Natural killer cell treated with Interleukin-12 subunit alpha and Interleukin-12 subunit beta and Interleukin-15 and Interleukin-18, amount 100 ng/mL, for 72 hours (primary cell): ENCODE measurements around the gene OGFOD1. TPM values are rescaled to one million over a fixed set of nuclear protein-coding genes. Genes with fewer than 3 reads are reported as not detected.
A peak's percentile ranks its signal among the peaks of the same experiment; 100 is the strongest.

Experiments
- ATAC-seq, 2 donors: fragments of 150-1000 bp; cut with Tn5 transposase in 1 of 2; sonication (Bioruptor Pico), chemical (Tn5 transposase) in 1 of 2; 2 replicates each; pipeline ENCODE4 v1.10.0; 2021
- DNase-seq: peaks from one replicate; pipeline ENCODE4 v3.0.0; 2022; ENCODE audit warnings: low spot score
- H3K27ac Mint-ChIP-seq, 2 donors: 1 replicate in 1 of 2; 2 replicates in 1 of 2; pipeline ENCODE4 v1.8.0; 2022; ENCODE audit warnings: mixed read lengths in 2 of 2, mild to moderate bottlenecking in 1 of 2, moderate library complexity in 1 of 2
- H3K27me3 Mint-ChIP-seq, 2 donors: 1 replicate in 1 of 2; 2 replicates in 1 of 2; pipeline ENCODE4 v1.8.0; 2022; ENCODE audit warnings: mixed read lengths in 2 of 2
- H3K36me3 Mint-ChIP-seq: one replicate; pipeline ENCODE4 v1.8.0; 2022; ENCODE audit warnings: mixed read lengths
- H3K4me1 Mint-ChIP-seq, 2 donors: 1 replicate in 1 of 2; 2 replicates in 1 of 2; pipeline ENCODE4 v1.8.0; 2022; ENCODE audit warnings: low read depth in 2 of 2, mixed read lengths in 2 of 2, mild to moderate bottlenecking in 1 of 2
- H3K4me3 Mint-ChIP-seq: one replicate; pipeline ENCODE4 v1.8.0; 2022; ENCODE audit warnings: mixed read lengths
- H3K9me3 Mint-ChIP-seq: 2 replicates; pipeline ENCODE4 v1.8.0; 2022; ENCODE audit warnings: mixed read lengths
- total RNA-seq, 2 donors: library from RNA; stranded (reverse); gene quantifications; one replicate each; pipeline ENCODE4 v1.2.3, GENCODE V29; 2022

The OGFOD1 gene
- 10 to 100 TPM; 50.1 to 72.1 TPM for total RNA-seq

- Mint-ChIP-seq H3K9me3 (no peaks in the 10 kb centered on the region), H3K27ac (peak within 1 kb of the TSS; percentile 86 to 96), H3K36me3 (peaks cover 33% of the 10 kb centered on the region)
Measured at GRCh38 chr16:56450986-56451752, at the start of gene OGFOD1, which contains the start of gene NUDT21. Gene OGFOD1 (plus strand): TSS chr16:56451554. CDS start chr16:56451613, 59 bp downstream. Gene NUDT21 (minus strand): TSS chr16:56451332. CDS start chr16:56451202, 130 bp downstream.

GRCh38 chr16:56405977-56406672 is 45.2 kb upstream of the OGFOD1 start:
- Mint-ChIP-seq H3K36me3 (peaks cover 33% of the 10 kb centered on the region), H3K4me1 (peaks cover 4 to 9% of the 10 kb centered on the region in 2 donors), H3K4me3 (no peak overlapping the region), H3K27ac (no peak overlapping the region), H3K27me3 (no peaks in the 10 kb centered on the region), H3K9me3 (no peaks in the 10 kb centered on the region)
- DNase-seq (no peak), ATAC-seq (no peak)

More at GRCh38 chr16:56450986-56451752, at the start of gene OGFOD1, which contains the start of gene NUDT21:
- Mint-ChIP-seq H3K4me1 (peaks cover 34 to 59% of the 10 kb centered on the region in 2 donors), H3K27me3 (no peaks in the 10 kb centered on the region), H3K4me3 (peak within 1 kb of the TSS; percentile 92)
- ATAC-seq (peak; percentile 99 to 100), DNase-seq (peak; percentile 96)

- H3K27ac Mint-ChIP-seq: no peak overlapping the region
- no peaks in the 10 kb centered on the region for H3K9me3 Mint-ChIP-seq
- peaks cover 27% of the 10 kb centered on the region for H3K36me3 Mint-ChIP-seq
- no peak overlapping the region for H3K4me3 Mint-ChIP-seq
- H3K27me3 Mint-ChIP-seq: no peaks in the 10 kb centered on the region
- peaks cover 4 to 9% of the 10 kb centered on the region in 2 donors for H3K4me1 Mint-ChIP-seq
- no peak for ATAC-seq
- DNase-seq: no peak
Measured at GRCh38 chr16:56408379-56409098, 42.8 kb upstream of the OGFOD1 start.

DNA sequence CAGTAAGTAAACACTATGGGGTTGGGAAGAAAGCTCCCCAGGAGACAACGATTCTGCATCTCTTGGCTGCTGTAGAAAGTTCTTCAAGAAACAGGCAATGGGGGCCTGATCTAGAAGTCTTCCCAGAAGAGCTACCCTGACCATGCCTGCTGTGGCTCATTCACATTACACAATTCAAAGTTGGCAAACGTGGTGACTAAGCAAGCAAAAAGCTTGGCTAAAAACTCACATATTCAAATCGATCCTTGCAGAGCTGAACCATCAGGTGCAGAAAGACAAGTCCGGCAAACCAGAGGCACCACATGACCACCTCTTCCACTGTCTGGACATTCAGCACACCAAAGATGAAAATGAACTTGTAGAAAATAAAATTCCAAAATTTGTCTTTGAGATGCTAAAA is 42.2 kb upstream of the OGFOD1 start:
- no peak overlapping the region for H3K4me3 Mint-ChIP-seq
- H3K27me3 Mint-ChIP-seq: no peaks in the 10 kb centered on the region
- H3K9me3 Mint-ChIP-seq: no peaks in the 10 kb centered on the region
- peaks cover 4 to 9% of the 10 kb centered on the region in 2 donors for H3K4me1 Mint-ChIP-seq
- DNase-seq (no peak), ATAC-seq (no peak)
- H3K36me3 Mint-ChIP-seq: peaks cover 27% of the 10 kb centered on the region
- H3K27ac Mint-ChIP-seq: no peak overlapping the region

DNA sequence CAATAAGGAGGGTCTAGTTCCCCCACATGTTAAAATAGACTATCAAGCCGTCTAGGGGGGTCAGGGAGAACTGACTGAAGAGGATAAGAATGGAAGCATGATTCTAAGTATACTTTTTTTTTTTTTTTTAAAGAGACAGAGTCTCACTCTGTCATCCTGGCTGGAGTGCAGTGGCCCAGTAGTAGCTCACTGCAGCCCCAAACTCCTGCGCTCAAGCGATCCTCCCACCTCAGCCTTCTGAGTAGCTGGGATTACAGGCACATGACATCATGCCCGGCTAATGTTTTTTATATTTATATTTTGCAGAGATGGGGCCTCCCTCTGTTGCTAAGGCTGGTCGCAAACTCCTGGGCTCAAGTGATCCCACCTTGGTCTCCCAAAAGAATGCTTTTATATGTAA is 40.2 kb upstream of the OGFOD1 start:
- Mint-ChIP-seq H3K4me3 (no peak overlapping the region), H3K9me3 (no peaks in the 10 kb centered on the region), H3K27ac (no peak overlapping the region), H3K27me3 (no peaks in the 10 kb centered on the region), H3K4me1 (peaks cover 4 to 13% of the 10 kb centered on the region in 2 donors), H3K36me3 (peaks cover 18% of the 10 kb centered on the region)
- no peak for ATAC-seq
- no peak for DNase-seq

- H3K36me3 Mint-ChIP-seq: peaks cover 18% of the 10 kb centered on the region
- no peak overlapping the region for H3K4me3 Mint-ChIP-seq
- no peaks in the 10 kb centered on the region for H3K27me3 Mint-ChIP-seq
- ATAC-seq: no peak
- no peak for DNase-seq
- peaks cover 4 to 14% of the 10 kb centered on the region in 2 donors for H3K4me1 Mint-ChIP-seq
- H3K9me3 Mint-ChIP-seq: no peaks in the 10 kb centered on the region
- H3K27ac Mint-ChIP-seq: no peak overlapping the region
Measured at GRCh38 chr16:56411624-56412023, 39.7 kb upstream of the OGFOD1 start.

- Mint-ChIP-seq H3K9me3 (no peaks in the 10 kb centered on the region), H3K4me3 (no peak overlapping the region), H3K4me1 (peaks cover 4 to 11% of the 10 kb centered on the region in 2 donors), H3K27ac (no peak overlapping the region), H3K27me3 (no peaks in the 10 kb centered on the region), H3K36me3 (peaks cover 16% of the 10 kb centered on the region)
- ATAC-seq (no peak), DNase-seq (no peak)
Measured at GRCh38 chr16:56413381-56413780, 38.0 kb upstream of the OGFOD1 start.

DNA sequence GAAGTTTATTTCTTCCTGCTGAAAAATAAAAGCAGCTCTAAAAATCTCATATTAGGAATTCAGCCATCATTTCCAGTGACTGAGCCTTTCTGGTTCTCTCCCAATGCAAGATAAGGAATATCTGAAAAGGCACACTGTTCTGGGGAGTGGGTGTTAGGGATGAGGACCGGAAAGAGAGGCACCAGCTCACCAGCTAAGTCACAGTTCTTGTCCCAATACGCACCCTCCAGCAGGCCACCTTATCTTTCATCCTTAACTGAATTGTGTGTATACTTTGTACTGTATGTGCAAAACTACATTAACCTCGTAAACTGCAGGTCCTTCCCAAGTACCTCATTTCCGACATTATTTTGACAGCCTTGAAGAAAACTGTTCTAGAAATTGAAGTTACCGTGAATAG is 37.0 kb upstream of the OGFOD1 start:
- Mint-ChIP-seq H3K36me3 (peaks cover 6% of the 10 kb centered on the region), H3K4me1 (peaks cover 4 to 5% of the 10 kb centered on the region in 2 donors), H3K9me3 (no peaks in the 10 kb centered on the region), H3K27me3 (no peaks in the 10 kb centered on the region), H3K27ac (no peak overlapping the region), H3K4me3 (no peak overlapping the region)
- no peak for ATAC-seq
- DNase-seq: no peak

DNA sequence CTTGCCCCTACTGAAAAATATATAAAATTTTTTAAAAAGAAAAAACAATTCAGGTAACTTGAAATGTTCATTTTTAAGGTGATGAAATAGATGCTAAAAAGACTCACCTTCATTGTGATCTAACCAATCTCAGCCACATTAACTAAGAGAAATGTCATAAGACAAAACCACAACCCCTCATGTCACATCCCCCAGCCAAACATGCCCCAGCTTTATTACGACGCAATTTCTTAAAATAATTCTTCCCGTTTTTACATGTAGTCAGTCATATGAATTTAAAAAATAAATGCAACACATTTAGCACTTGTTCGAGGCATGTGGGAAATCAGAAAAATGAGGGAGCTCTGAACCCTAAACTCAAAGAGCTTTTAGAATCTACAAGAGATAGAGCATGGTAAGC is 35.5 kb upstream of the OGFOD1 start:
- no peaks in the 10 kb centered on the region for H3K27me3 Mint-ChIP-seq
- no peaks in the 10 kb centered on the region for H3K9me3 Mint-ChIP-seq
- ATAC-seq (no peak), DNase-seq (no peak)
- peaks cover 10 to 13% of the 10 kb centered on the region in 2 donors for H3K4me1 Mint-ChIP-seq
- no peak overlapping the region for H3K27ac Mint-ChIP-seq
- no peak overlapping the region for H3K4me3 Mint-ChIP-seq
- H3K36me3 Mint-ChIP-seq: peaks cover 5% of the 10 kb centered on the region

GRCh38 chr16:56417138-56417537 is 34.2 kb upstream of the OGFOD1 start:
- no peaks in the 10 kb centered on the region for H3K27me3 Mint-ChIP-seq
- peaks cover under 1% of the 10 kb centered on the region for H3K36me3 Mint-ChIP-seq
- peaks cover 15 to 22% of the 10 kb centered on the region in 2 donors for H3K4me1 Mint-ChIP-seq
- no peak for DNase-seq
- H3K27ac Mint-ChIP-seq: no peak overlapping the region
- H3K4me3 Mint-ChIP-seq: no peak overlapping the region
- no peak for ATAC-seq
- H3K9me3 Mint-ChIP-seq: no peaks in the 10 kb centered on the region

GRCh38 chr16:56419740-56420548 is 31.4 kb upstream of the OGFOD1 start:
- Mint-ChIP-seq H3K27ac (no peak overlapping the region), H3K9me3 (no peaks in the 10 kb centered on the region)
- ATAC-seq: no peak

DNA sequence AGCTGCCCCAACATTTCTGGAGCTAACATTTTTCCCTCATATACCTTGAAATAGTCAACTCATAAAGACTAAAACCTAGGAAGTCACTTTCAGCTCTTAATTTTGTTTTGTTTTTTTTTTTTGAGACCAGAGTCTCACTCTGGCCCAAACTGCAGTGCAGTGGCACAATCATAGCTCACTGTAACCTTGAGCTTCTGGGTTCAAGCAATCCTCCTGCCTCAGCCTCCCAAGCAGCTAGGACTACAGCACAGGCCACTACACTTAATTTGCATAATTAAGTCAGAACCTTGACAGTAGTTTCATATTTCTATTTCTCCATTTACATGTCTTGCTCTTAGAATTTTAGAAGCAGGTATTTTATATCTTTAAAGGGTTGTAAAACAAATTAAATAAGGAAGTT is 30.7 kb upstream of the OGFOD1 start:
- H3K4me3 Mint-ChIP-seq: no peak overlapping the region
- no peaks in the 10 kb centered on the region for H3K9me3 Mint-ChIP-seq
- ATAC-seq: no peak
- DNase-seq: no peak
- no peaks in the 10 kb centered on the region for H3K36me3 Mint-ChIP-seq
- no peak overlapping the region for H3K27ac Mint-ChIP-seq
- H3K27me3 Mint-ChIP-seq: no peaks in the 10 kb centered on the region
- H3K4me1 Mint-ChIP-seq: peaks cover 36 to 46% of the 10 kb centered on the region in 2 donors

More at GRCh38 chr16:56419740-56420548, 31.4 kb upstream of the OGFOD1 start:
- no peak for DNase-seq
- no peak overlapping the region for H3K4me3 Mint-ChIP-seq
- no peaks in the 10 kb centered on the region for H3K27me3 Mint-ChIP-seq
- H3K36me3 Mint-ChIP-seq: no peaks in the 10 kb centered on the region
- peaks cover 36 to 46% of the 10 kb centered on the region in 2 donors for H3K4me1 Mint-ChIP-seq

DNA sequence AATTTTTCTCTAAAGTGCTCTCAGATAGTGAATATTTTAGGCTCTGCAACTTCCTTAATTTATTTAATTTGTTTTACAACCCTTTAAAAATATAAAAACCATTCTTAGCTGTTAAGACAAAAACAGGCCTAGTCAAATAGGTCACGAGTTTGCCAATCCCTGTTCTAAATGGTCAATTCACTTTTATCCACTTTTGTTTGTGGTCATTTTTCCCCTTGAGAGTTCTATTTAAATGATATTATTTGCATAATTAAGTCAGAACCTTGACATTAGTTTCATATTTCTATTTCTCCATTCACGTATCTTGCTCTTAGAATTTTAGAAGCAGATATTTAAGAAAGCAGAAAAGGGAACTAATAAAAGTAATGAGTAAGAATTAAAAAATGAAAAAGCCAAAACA is 30.0 kb upstream of the OGFOD1 start:
- Mint-ChIP-seq H3K27me3 (no peaks in the 10 kb centered on the region), H3K9me3 (no peaks in the 10 kb centered on the region), H3K4me3 (no peak overlapping the region), H3K27ac (no peak overlapping the region), H3K36me3 (no peaks in the 10 kb centered on the region), H3K4me1 (peaks cover 35 to 46% of the 10 kb centered on the region in 2 donors)
- ATAC-seq (no peak), DNase-seq (no peak)
